Chondrocyte (in vitro differentiated cells): ENCODE data around the gene SLC9A9. TPM values are rescaled to one million over a fixed set of nuclear protein-coding genes. Genes with fewer than 3 reads are reported as not detected.

Experiments used
- DNase-seq: peaks from one replicate; pipeline ENCODE4 v3.0.0; 2021; ENCODE audit warnings: mixed read lengths, low spot score
- H3K27ac Mint-ChIP-seq: one replicate; pipeline ENCODE4 v1.8.0; 2021; ENCODE audit warnings: mild to moderate bottlenecking, moderate library complexity, mixed read lengths; ENCODE audit not compliant: unreplicated experiment
- H3K27me3 Mint-ChIP-seq: 2 replicates; pipeline ENCODE4 v1.8.0; 2021; ENCODE audit warnings: low read depth, mixed read lengths
- H3K36me3 Mint-ChIP-seq: 2 replicates; pipeline ENCODE4 v1.8.0; 2021; ENCODE audit warnings: low read depth, mixed read lengths
- H3K4me1 Mint-ChIP-seq: 2 replicates; pipeline ENCODE4 v1.8.0; 2021; ENCODE audit warnings: low read depth, mild to moderate bottlenecking, mixed read lengths
- H3K4me3 Mint-ChIP-seq: one replicate; pipeline ENCODE4 v1.8.0; 2021; ENCODE audit warnings: mild to moderate bottlenecking, moderate library complexity, mixed read lengths; ENCODE audit not compliant: unreplicated experiment
- H3K9me3 Mint-ChIP-seq: 2 replicates; pipeline ENCODE4 v1.8.0; 2021; ENCODE audit warnings: low read depth, mixed read lengths
- total RNA-seq: library from RNA; stranded (reverse); gene quantifications from 3 replicates; pipeline ENCODE4 v1.2.1, GENCODE V29; 2021
- TF ChIP-seq, protein P1 (sequence below): fragments of 200-600 bp; sonication (generic); IDR thresholded peaks from 2 replicates; pipeline ENCODE4 v1.5.0; 2021; ENCODE audit warnings: antibody characterized with exemption, mild to moderate bottlenecking, moderate library complexity

The SLC9A9 gene
- total RNA-seq, 1 donor from 2014 or later: 2.6 TPM

- Mint-ChIP-seq H3K4me1 (no peaks in the 10 kb centered on the region), H3K27me3 (no peaks in the 10 kb centered on the region), H3K27ac (no peak overlapping the region), H3K9me3 (no peaks in the 10 kb centered on the region), H3K36me3 (no peaks in the 10 kb centered on the region), H3K4me3 (no peak overlapping the region)
- no peak for DNase-seq
- TF ChIP-seq, protein P1, sequence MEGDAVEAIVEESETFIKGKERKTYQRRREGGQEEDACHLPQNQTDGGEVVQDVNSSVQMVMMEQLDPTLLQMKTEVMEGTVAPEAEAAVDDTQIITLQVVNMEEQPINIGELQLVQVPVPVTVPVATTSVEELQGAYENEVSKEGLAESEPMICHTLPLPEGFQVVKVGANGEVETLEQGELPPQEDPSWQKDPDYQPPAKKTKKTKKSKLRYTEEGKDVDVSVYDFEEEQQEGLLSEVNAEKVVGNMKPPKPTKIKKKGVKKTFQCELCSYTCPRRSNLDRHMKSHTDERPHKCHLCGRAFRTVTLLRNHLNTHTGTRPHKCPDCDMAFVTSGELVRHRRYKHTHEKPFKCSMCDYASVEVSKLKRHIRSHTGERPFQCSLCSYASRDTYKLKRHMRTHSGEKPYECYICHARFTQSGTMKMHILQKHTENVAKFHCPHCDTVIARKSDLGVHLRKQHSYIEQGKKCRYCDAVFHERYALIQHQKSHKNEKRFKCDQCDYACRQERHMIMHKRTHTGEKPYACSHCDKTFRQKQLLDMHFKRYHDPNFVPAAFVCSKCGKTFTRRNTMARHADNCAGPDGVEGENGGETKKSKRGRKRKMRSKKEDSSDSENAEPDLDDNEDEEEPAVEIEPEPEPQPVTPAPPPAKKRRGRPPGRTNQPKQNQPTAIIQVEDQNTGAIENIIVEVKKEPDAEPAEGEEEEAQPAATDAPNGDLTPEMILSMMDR: no peak
Observed at GRCh38 chr3:143753456-143753855, 94.8 kb downstream of the SLC9A9 start.

DNA sequence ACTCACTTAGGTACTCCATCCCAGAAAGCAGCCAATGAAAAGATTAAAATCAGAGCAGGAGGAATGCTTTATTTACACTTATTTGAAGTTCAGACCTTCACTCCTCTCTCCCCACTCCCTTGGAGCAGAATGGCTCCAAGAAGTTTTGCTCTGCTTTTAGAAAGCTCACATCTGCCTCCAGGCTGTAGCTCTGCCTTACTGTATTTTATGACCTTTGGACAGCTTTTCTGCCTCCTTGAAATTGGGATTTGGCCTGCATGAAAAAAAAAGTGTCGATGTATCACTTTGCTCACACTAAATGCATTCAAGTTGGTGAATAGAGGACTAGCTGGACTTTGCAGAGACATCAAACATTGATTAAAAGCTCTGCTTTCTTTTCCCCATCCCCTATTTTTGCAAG is 95.3 kb downstream of the SLC9A9 start:
- no peak overlapping the region for H3K27ac Mint-ChIP-seq
- no peak for DNase-seq
- H3K4me3 Mint-ChIP-seq: no peak overlapping the region
- H3K36me3 Mint-ChIP-seq: no peaks in the 10 kb centered on the region
- no peaks in the 10 kb centered on the region for H3K9me3 Mint-ChIP-seq
- TF ChIP-seq, protein P1: no peak
- no peaks in the 10 kb centered on the region for H3K4me1 Mint-ChIP-seq
- H3K27me3 Mint-ChIP-seq: no peaks in the 10 kb centered on the region

DNA sequence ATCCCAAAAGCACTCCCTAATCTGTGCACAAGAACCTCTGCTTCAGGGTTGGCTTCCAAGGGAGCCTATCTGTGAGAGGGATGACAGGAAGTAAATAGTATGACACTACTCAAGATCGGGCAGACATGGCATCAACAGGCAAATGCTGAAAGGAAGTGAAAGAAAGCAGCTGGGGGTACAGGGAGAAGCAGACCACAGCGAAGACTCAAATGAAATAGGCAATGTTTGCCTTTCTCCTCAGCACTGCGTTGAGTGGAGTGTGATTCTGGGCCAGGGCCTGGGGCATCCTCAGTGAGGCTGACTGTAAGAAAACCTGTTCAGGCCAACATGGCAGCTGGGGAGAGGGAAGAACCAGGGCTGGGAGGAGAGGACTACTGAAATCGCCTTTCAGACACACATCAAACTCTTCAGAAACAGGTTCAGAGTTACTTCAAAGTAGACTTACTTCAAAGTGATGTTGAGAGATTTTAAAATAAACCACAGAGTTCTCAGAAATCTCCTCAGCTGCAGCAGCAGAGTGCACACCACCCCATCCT is 96.6 kb downstream of the SLC9A9 start:
- Mint-ChIP-seq H3K9me3 (no peaks in the 10 kb centered on the region), H3K4me3 (no peak overlapping the region), H3K27ac (no peak overlapping the region), H3K4me1 (no peaks in the 10 kb centered on the region), H3K36me3 (no peaks in the 10 kb centered on the region), H3K27me3 (no peaks in the 10 kb centered on the region)
- DNase-seq: no peak
- TF ChIP-seq, protein P1: no peak

DNA sequence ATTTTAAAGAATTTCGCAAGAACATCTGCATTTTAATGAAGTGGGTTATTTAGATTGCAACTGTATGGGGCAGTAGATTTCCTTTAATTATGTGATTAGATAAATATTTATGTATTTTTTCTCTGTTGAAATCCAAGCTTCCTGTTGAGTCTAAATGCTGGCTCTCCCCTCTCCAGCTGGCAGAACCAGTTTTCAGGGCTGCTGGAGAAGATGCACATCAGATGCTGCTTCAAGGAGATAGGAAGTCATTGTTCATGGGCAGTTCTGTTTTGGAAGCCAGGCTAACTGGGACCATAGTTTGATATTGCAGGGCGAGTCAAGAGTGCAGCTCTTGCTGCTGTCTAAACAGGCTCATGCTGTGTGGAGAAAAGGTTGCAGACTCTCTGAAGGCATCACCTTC is 97.4 kb downstream of the SLC9A9 start:
- no peaks in the 10 kb centered on the region for H3K9me3 Mint-ChIP-seq
- no peak overlapping the region for H3K27ac Mint-ChIP-seq
- no peaks in the 10 kb centered on the region for H3K36me3 Mint-ChIP-seq
- TF ChIP-seq, protein P1: no peak
- no peak overlapping the region for H3K4me3 Mint-ChIP-seq
- no peak for DNase-seq
- no peaks in the 10 kb centered on the region for H3K27me3 Mint-ChIP-seq
- no peaks in the 10 kb centered on the region for H3K4me1 Mint-ChIP-seq

DNA sequence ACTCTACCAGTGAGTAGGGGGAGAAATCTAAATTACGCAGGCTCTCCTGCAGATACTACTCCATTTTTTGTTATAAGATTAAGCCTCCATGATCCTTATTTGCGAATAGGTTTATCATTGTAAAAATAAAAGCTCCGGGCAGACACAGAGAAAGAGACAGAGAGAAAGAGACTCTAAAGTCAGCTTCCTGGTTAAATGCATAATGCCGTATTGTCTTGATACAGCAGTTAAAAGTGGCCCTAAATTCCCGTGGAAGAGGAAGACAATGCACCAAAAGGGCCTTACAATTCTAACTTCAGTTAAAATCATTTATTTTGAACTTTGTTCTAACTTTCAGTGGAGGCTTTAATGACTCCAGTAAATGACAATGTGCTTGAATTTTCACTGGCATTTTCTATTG is 98.3 kb downstream of the SLC9A9 start:
- Mint-ChIP-seq H3K27ac (no peak overlapping the region), H3K9me3 (no peaks in the 10 kb centered on the region), H3K4me3 (no peak overlapping the region), H3K4me1 (no peaks in the 10 kb centered on the region), H3K27me3 (no peaks in the 10 kb centered on the region), H3K36me3 (no peaks in the 10 kb centered on the region)
- TF ChIP-seq, protein P1: no peak
- no peak for DNase-seq
